Tongue (tissue), 2 donors: ENCODE data around the gene BPIFB4. TPM values are rescaled to one million over a fixed set of nuclear protein-coding genes. Genes with fewer than 3 reads are reported as not detected.
"Not testable (repeated sequence)": the region's sequence is repeated elsewhere in the genome, so short reads cannot be mapped to it uniquely, and the experiment has no call there.

Source experiments
- DNase-seq: peaks from one replicate; pipeline ENCODE4 v3.0.0-alpha.2; 2015
- total RNA-seq: library from RNA; depleted of rRNA; stranded (reverse); fragments of >200 nt; gene quantifications from one replicate; pipeline ENCODE4 v1.2.3, GENCODE V29; 2014

BPIFB4 gene
- 0.62 TPM for total RNA-seq

DNA sequence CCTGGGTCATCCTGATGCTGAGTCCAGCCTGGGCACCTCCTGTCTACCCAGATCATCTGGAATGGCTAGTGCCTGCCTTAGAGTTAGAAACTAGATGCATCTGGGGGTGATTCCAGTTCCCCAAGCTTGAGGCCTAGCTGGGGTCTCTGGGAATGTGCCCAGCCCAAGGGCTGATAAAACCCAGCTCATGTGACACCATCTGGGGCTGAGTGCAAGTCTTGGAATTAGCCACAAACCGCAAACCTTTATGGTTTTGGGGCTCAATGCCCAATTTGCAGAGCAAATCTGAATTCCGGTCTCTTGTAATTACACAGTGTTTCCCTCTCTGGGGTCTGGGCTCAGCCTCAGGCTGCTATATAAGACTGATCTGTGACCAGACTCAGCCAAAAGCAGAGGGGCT is at the start of gene BPIFB4:
BPIFB4 (plus strand) TSS at position 385 of the 400 bp plus-strand sequence. CDS start 1,884 bp downstream, outside the sequence.
- no peak for DNase-seq

DNA sequence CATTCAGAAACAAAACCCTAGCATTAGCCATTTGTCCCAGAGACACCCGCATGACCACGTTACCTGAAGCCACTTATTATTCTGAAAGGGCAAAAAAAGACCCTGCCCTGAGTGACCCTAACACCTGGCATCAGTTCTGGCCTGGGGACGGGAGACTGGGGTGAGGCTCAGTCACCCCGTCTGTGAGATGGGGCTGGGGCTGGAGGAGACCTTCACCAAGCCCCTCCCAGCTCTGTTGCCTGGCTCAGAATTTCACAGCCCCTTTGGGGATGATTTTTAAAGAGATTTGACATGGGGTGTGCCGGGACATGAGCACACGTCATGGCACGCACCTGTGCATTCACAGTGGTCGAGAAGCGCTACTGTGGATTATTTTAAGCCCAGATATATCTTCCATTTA is 49.4 kb upstream of the BPIFB4 start:
- DNase-seq = no peak

DNA sequence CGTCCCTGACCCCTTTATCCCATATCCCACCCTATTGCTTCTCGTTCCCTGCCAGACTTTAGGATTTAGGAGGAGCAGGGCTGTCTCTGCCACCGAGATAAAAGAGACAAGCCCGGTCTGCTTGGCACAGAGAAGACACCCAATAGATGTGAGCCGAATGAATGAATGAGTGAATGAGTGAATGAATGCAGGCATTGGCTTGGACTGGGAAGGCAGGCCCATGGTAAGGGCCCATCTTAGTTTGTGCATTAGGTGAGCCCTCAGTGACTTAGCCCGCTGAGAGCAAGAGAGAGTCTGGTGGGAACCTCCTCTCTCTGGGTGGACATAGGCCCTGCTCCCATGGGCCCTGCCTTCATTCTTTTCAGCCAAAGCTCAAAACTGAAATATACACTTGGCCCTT is 48.9 kb upstream of the BPIFB4 start:
- DNase-seq = no peak

DNA sequence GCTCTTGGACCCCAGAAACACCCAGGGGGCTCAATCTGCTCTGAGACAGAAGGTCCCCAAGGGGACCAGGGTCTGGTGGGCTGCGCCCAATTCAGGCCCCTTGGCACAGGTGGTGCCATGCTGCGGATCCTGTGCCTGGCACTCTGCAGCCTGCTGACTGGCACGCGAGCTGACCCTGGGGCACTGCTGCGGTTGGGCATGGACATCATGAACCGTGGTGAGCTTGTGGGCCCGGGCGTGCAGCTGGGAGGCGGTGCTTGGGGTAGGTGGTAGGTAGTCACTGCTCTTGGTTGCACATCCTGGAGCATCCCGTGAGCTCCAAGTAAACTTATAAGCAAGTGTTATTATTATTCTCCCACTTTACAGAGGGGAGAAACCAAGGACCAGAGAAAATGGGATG is 47.9 kb upstream of the BPIFB4 start, which contains the start of gene BPIFB6:
BPIFB6 (plus strand) TSS at position 118 of the 400 bp plus-strand sequence; CDS start at position 118, 0 bp downstream.
- DNase-seq = no peak

DNA sequence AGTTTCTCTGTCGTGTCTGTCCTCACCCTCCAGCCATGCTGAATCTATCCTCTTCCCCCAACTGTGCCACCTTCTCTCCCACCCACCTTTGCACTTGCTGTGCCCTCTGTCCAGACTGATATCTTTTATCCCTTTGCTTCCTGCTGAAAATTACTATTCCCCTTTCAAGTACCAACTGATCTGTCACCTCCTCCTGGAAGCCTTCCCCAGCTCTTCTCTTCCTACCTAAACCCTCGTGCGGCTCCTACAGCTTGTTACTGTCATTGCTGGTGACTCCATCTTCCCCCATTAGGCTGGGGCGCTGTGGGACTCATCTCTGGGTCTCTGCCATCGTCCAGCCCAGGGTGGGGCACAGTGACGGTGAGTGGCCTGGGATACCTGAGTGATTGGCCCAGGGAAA is 46.9 kb upstream of the BPIFB4 start:
- no peak for DNase-seq

DNA sequence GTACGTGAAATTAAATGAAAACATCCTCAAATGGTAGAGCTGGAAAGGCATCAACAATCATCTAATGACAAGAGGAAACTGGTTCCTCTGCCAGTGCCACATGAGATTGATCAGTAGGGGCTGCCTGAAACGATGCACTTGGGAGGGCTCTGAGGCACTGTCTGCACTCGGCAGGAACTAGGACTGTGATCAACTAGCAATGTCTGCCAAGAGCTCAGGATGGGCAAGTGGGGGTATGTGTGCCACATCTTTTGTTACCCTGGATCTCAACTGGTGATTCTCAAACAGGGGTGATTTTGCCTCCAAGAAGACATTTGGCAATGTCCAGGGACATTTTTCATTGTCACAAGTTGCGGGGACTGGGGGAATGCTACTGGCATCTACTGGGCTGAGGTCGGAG is 46.1 kb upstream of the BPIFB4 start:
- no peak for DNase-seq

DNA sequence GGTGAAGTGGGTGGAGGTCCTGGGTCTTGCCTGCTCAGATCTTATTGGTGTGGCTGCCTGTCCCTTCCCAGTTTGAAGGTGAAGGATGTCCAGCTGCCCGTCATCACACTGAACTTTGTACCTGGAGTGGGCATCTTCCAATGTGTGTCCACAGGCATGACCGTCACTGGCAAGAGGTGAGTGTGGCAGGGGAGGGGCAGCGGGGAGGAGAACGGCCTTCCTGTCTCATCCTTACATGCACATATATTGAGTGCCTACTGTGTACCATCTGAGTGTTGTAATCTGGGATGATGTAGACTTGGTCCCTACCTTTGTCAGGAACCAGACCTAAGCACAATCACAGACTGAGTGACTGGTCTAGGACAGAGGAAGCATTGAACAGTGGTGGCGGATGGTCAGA is 45.3 kb upstream of the BPIFB4 start:
- no peak for DNase-seq

DNA sequence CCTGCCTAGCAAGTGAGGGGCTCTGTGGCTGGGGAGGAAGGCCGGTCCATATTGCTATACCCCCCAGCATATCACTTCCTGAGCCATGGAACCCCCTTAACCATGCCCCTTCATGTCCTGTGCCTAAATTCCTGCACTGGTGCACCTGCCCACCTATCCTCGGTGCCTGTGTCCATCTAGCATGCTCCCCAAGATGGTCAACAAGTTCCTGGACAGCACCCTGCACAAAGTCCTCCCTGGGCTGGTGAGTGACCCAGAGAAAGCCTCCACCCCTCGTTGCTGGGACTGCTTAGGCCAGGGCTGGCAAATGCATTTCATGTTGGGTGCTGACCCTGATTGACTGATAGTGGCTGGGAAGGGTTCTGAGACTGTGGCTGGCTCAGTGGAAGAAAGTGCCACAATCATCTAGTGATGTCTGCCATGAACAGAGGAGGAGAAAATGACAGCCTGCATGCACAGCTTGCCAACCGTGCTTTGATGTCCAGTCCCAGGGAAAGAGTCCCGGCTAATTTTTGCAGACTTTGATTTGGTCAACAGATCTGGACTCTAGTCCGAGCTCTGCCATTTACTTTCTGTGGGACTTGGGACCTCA is 44.4 kb upstream of the BPIFB4 start:
- DNase-seq = no peak

DNA sequence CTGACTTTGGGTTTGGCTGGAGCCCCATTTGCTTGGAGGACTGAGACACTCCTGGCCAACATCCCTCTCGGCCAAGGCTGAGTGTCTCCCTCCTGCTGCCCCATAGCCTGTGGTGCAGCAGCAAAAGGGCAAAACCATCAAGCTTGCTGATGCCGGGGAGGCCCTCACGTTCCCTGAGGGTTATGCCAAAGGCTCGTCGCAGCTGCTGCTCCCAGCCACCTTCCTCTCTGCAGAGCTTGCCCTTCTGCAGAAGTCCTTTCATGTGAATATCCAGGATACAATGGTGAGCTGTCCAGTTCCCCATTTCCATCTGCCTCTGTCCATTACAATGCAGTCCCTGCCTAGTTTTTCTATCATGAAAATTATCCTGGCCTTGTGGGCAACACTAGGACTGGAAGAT is 42.0 kb upstream of the BPIFB4 start:
- DNase-seq = no peak

DNA sequence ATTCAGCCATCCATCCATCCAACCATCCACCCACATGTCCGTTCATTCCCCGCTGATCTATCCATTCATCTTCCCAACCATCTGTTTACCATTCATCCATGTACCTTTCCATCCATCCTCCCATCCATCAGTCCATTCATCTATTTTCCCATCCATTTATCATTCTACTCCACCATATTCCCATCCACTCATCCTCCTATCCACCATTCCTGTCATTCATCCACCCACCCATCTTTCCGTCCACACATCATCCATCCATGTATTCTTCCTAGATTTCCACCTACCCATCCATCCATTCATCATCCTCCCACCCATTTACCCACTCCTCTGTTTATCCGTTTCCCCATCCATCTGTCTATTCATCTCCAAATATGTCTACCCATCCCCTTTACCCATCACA is 41.2 kb upstream of the BPIFB4 start:
- DNase-seq = no peak

DNA sequence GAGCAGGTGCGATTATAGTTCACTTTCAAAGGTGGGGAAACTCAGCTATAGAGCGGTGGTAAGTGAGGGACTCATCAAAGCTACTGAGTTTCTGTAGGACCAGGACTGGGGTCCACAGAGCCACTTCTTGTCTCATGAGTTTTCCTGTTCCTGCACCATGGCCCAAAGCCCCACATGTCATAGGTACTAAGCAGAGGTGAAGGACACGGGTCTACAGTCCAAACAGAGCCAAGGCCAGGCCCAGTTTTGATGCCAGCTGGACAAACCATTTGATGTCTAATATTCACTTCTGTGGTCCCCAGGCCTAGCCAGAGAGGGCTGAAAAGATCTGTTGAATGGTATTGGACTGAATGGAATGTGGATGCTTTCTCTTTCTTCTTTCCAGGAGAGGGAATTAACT is 37.0 kb upstream of the BPIFB4 start:
- DNase-seq = no peak

DNA sequence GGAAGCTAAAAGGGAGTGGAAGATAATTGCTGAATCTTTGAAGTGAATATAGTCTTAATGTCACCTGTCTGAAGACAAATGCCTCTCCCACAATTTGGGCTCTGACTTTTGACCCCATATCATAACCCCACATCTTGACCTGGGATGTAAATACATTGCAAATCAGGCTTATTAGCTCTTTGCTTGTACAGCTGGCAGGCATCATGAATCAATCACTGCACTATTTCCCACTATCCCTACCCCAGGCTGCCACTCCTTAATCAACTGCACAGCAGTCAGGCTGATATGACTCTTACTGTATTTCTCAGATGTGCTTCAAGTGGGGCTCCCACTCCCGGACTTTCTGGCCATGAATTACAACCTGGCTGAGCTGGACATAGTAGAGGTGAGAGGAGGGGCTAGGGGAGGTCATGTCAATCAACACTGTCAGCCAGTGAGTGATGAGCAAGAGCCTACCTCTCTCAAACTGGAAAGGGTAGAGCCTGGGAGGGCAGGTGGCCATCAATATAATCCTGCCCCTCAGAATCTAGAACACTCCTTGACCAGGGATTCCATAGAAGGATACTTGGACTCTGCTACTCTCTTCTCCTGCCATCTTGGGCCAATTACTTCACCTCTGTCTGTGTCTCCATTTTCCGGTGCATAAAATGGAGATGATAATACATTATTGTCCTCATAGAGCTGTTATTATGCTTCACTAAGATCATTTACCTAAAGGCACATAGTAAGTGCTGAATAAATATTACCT is 36.3 kb upstream of the BPIFB4 start:
- DNase-seq = no peak

DNA sequence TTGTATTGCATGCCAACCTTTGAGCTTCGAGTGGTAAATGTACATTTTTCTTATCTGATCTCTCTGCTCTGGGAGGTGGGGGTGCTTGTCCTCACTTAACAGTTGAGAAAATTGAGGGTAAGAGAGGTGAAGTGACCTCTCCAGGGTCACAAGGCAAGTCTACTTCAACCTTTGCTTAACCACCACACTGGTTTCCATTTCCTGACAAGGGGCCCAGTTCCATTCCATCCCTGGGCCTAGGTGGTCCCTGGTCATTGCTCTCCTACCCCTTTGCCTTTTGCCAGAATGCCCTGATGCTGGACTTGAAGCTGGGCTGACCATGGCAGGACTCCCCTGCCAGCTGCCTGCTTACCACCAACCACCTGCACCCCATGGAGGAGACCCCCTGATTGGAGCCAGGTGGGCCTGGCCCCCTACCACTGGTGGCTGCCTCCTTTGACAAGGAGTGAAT is 35.7 kb upstream of the BPIFB4 start:
- DNase-seq = no peak

DNA sequence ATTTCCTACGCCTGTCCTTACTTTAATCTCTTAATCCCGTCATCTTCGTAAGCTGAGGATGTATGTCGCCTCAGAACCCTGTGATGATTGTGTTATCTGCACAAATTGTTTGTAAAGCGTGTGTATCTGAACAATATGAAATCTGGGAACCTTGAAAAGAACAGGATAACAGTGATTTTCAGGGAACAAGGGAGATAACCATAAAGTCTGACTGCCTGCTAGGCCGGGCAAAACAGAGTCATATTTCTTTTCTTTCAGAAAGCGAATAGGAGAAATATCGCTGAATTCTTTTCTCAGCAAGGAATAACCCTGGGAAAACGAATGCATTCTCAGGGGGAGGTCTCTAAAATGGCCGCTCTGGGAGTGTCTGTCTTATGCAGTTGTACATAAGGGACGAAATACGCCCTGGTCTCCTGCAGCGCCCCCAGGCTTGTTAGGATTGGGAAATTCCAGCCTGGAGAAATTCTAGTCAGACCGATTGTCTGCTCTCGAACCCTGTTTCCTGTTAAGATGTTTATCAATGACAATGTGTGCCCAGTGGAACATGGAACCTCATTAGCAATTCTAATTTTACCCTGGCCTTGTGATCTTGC is 34.2 kb upstream of the BPIFB4 start:
- not testable (repeated sequence) for DNase-seq

DNA sequence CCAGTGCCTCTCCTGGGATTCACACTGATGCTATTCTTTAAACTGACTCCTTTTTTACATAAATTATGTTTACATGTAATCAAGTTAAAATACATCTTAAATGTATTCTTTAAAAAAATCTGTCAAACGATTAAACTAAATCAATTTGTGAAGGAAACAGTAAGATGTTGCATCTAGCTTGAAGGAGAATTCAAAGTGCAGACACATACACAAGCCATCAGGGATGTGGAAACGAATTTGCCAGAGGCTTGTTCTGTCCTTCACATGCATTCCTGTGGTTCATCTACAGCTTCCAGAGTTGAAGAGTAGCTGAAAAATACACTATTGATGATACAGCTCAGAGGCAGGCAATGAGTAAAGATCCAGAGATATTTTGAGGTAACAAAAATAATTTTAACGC is 33.0 kb upstream of the BPIFB4 start:
- DNase-seq = no peak

DNA sequence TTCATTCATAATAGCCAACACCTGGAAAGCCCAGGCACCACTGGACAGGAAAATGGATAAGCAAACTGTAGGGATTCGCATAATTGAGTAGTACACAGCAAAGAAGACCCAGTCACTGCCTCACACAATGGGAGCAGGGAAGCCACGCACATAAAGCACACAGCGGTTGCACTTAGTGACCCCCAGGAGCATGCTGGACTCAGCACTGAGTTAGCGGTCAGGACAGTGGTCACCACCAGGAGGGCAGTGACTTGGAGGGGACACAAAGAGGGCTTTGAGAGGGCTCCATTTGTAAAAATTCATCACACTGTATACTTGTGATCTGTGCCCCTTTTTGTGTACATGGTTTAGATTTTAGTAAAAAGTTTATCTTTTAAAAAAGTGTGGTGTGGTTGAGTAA is 28.1 kb upstream of the BPIFB4 start:
- no peak for DNase-seq

DNA sequence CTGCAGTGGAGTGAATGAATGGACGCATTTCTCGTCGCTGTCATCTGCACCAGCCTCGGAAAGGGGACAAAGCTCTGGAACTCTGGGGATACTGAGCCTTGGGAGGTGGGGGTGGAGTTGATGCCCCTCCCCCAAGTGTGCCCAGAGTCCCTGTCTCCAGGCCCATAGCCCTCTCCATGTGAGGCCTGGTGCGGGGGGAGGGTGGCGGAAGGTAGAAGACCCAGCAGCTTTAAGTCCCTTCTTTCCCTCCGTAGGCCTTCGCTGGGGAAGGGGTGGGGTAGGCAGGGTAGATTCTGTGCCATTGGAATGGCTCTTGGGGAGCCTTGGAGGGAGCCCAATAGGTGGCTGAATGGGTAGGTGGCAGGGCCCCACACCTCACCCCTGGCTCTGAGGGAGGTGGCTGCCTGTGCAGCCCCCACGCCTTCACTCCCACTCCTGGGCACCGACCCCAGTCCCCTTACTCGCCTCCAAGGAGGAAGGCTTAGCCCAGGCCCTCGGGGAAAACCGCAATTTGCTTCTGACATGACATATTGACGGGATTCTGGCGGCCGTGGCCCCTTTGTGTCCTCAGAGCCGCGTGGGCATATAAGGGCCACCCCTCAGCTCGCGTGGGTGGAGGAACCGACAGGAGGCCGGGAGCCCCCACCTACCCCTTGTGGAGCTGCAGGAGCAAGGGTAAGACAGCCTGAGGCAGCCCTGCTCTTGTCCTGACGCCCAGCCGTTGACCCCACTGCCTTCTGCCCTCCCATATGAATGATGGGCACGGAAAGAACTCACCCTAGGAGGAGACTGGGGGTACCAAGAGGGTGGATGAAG is 25.9 kb upstream of the BPIFB4 start, which contains the start of gene BPIFB3:
BPIFB3 (plus strand) TSS at position 613 of the 816 bp plus-strand sequence. CDS start 1,533 bp downstream, outside the sequence.
- DNase-seq = no peak

DNA sequence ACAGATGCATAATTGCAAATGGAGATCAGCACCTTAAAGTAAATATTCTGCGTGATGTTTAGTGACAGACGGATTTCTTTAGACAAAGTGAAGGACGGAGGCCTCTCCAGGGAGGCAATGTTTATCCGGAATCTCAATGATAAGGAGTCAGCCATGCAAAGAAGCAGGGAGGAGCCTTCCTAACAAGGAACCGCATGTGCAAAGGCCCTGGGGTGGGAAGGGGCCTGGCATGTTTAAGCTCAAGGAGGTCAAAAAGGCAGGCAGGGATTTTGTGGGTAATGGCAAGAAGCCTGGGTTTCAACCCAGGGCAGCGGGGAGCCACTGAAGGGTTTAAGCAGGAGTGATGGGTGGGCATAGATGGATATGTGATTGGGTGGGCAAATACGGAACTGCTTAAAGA is 25.1 kb upstream of the BPIFB4 start:
- no peak for DNase-seq

DNA sequence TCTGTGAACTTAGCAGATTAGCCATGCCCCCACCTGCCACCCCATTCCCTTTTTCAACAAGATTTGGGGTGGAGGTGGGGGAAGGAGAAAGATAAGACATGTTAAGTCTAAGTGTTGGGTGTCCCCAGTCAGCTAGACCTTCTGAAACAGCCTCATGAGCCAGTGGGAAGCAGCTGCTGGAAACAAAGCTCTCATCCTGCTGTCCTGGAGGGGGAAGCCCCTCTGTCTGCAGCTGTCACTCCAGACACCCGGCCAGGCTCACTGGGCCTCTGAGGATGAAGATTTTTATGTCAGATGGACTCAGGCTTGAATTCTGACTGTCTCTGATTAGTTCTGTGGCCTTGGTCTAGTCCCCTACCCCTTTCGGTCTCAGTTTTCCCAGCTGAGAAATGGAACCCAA is 24.7 kb upstream of the BPIFB4 start:
- peak; percentile 43 for DNase-seq

DNA sequence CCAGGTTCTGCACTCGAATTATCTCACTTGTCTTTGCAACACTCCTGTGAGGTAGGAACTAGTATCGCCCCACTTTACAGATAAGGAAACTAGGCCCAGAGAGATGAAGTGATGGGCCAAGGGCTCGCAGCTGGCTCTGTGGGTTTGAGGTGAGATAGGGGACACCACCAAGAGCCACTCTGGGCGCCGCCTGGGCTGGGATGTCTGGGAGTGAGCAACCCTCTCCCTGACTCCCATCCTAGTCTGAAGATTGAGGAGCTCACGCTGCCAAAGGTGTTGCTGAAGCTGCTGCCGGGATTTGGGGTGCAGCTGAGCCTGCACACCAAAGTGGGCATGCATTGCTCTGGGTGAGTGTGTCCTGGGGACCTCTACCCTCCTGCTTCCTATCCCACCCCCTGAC is 20.3 kb upstream of the BPIFB4 start:
- no peak for DNase-seq

DNA sequence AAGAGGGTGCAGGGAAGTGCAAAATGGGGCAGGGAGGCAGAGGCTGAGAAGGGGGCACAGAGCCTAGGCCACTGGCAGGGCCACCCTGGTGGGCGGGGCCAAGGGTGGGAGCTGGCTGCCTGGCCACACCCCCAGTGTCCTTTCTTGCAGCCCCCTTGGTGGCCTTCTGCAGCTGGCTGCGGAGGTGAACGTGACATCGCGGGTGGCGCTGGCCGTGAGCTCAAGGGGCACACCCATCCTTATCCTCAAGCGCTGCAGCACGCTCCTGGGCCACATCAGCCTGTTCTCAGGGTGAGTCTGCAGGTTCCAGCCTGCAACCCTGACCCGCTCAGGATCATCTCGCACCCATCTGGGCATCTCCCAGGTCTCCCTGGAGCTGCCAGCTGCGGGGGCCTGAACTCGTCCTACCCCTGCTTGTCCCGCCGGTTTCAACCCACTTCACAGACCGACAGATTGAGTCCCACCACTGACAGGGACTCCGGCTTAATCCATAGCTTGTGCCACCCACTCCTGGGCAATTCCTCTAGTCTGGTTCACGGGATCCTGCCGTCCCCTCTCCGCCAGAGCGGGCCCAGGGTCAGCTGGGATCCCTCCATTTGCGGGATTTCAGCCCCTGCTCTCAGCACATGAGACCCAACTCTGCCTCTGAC is 19.6 kb upstream of the BPIFB4 start:
- DNase-seq = no peak

DNA sequence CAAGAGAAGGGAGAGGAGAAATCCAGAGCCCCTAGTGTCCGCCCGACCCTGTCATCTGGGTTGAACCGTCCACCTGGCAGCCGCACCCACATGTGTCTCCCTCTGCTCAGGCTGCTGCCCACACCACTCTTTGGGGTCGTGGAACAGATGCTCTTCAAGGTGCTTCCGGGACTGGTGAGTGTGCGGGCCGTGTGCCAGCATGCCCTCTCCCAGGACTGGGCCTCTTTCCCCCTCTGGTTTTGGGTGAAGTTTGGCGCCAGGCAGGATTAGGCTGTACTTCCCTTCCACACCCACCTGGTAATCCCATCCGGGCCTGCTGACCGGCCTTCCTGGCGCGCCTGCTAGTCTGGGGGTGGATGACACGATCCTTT is 17.8 kb upstream of the BPIFB4 start:
- peak; percentile 13 for DNase-seq
